Pancreas (tissue), 10 donors: ENCODE measurements around the gene HOXD4. TPM values are rescaled to one million over a fixed set of nuclear protein-coding genes. Genes with fewer than 3 reads are reported as not detected.

Source experiments
- ATAC-seq, 4 donors: fragments of 200-7000 bp; cut with Tn5 transposase; one replicate each; pipeline versions ENCODE4 v1.8.0 to v1.9.1; 2020; ENCODE audit warnings: mild to moderate bottlenecking in 4 of 4, moderate library complexity in 4 of 4
- DNase-seq, 6 donors: peaks; one replicate each; pipeline ENCODE4 v3.0.0-alpha.2; 2020
- FAIRE-seq: peaks from 2 replicates; lab custom pipeline; 2012; peaks lifted over from hg19 to GRCh38; lab: Jason Lieb, UNC
- H3K27ac ChIP-seq, 4 donors: fragments of 200-600 bp; sonication (generic); 1 replicate in 3 of 4; 2 replicates in 1 of 4; pipeline versions ENCODE4 v1.5.0 to v1.8.0; 2020
- H3K27me3 ChIP-seq, 4 donors: fragments of 200-600 bp; one replicate each; pipeline ENCODE4 v1.8.0; 2021
- H3K36me3 ChIP-seq, 3 donors: fragments of 200-600 bp; sonication (generic) in 1 of 3; one replicate each; pipeline versions ENCODE4 v1.5.0 to v1.8.0; 2020 to 2021
- H3K4me1 ChIP-seq, 3 donors: fragments of 200-600 bp; one replicate each; pipeline ENCODE4 v1.8.0; 2021
- H3K4me3 ChIP-seq, 4 donors: fragments of 200-600 bp; sonication (generic) in 2 of 4; one replicate each; pipeline versions ENCODE4 v1.5.0 to v1.8.0; 2020 to 2021
- H3K9me3 ChIP-seq, 4 donors: fragments of 200-600 bp; one replicate each; pipeline ENCODE4 v1.8.0; 2021
- WGBS, 2 donors: extraction: QIAGEN DNeasy Blood & Tissue Kit; methylation state at CpG; one replicate each; pipeline ENCODE4 v1.1.7; 2013; 5-methylcytosine and 5-hydroxymethylcytosine counted together
- intact Hi-C, 3 donors: fragments of 100-400 bp; cut with DNase I; formaldehyde crosslinking; loops; one replicate each; pipeline versions ENCODE4 v1.11.1 to v1.14.2; 2022
- polyA plus RNA-seq, 2 donors: library from polyadenylated mRNA; stranded (reverse); fragments of 200-250 nt; gene quantifications; one replicate each; pipeline ENCODE4 v1.2.3, GENCODE V29; 2013
- total RNA-seq, 6 donors: library from RNA; stranded (reverse); fragmentation: NEBNext Ultra II Directional in 4 of 6; extraction: Animal tissue kit (Norgen Biotek cat#: 25700) in 4 of 6; gene quantifications; one replicate each; pipeline versions ENCODE4 v1.2.1 to v1.2.4, GENCODE V29; 2021 to 2023
- TF ChIP-seq, protein P1 (sequence below), 4 donors: fragments of 200-600 bp; sonication (generic) in 3 of 4; IDR thresholded peaks; one replicate each; pipeline versions ENCODE4 v1.5.0 to v1.8.0; 2021; ENCODE audit warnings: antibody characterized with exemption in 4 of 4
- donor health status: healthy with polysubstance abuse.
- donor health status: DM: no; HTN: no; CAD: no; lungs with moderate emphysema.
- donor health status: DM: no; HTN: no; CAD: no.
- donor health status: control.
- donor health status: control.
- donor health status: Bipolar disorder and iron deficiency.
- donor health status: DM: yes; HTN: yes; CAD: no.
- donor health status: DM: no; HTN: no; CAD: no.
- donor health status: DM: no; HTN: no; CAD: no.
- donor health status: DM: yes; HTN: yes; CAD: no.

Gene HOXD4
- total and polyA plus RNA-seq, 8 donors: 0.13 to 1.8 (median 0.31) TPM; not detected in 2

DNA sequence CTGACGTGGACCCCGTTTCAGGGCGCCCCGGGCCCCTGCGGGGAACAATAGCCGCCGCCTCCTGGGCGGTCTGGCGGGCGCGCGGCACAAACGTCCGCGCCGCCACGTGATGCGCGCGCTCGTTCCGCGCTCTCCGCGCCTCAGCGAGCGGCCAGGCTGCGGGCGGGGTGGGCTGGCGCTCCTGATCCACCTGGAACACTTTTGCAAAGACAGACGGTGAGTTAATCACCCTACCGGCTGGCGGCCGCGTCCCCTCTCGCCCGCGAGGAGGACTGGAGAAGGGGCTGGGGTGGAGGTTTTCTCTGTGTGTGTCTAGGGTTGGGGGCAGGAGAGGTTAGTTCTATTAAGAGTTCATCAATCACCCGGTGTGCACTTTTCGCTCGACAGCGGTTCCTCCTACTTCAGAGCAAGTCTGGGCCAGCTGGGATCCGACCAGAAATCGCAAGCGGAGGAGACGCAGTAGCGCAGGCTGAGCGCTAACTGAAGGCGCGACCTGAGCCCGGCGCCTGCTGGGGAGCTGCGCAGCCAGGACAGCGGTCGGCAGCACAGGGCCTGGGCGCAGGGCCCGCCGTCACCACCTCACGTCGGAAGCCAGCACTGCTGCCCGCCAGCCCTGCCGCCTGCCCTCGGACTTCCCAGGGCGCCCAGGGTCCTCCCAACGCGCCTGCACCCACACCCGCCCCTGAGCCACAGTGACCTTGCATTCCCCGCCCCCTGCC is 26.8 kb downstream of the HOXD4 start:
- no peak for FAIRE-seq
- peak in 3 of 4 donors; percentile 24 to 47 (median 34) for ATAC-seq

DNA sequence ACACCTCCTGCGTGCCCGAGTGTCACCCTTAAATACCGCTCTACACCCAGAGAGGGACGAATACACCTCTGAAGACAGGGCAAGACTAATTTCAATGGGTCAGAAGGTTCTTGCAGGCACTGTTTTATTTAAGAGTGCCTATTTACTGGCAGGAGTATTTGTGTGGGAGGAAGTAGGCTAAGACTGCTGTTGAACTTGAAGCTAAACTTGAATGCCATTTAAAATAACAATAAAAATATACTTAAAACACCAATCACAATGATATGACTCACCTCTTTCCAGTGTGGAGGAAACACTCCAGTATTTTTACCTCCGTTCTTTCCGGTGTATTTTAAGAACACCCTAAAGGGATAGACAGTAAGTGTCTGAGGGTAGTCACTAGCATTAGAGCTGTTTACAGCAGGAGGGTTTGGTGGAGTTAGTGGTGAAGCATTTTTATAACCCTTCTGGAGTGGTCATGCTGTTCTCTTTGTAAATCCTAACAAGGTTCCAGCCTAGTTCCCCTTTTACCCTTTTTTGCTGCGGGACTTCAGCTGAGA is 27.5 kb downstream of the HOXD4 start:
- Histone ChIP-seq H3K9me3 (no peaks in the 10 kb centered on the region), H3K4me3 (peak overlapping the region in 1 of 4 donors; percentile 35), H3K4me1 (peaks cover 0 to 3% (median 0%) of the 10 kb centered on the region in 3 donors), H3K27ac (no peak overlapping the region), H3K27me3 (peaks cover 0 to 49% (median 8%) of the 10 kb centered on the region in 4 donors), H3K36me3 (no peaks in the 10 kb centered on the region)
- intact Hi-C loops: no loop called here
- ATAC-seq (no peak), FAIRE-seq (no peak), DNase-seq (no peak)
- WGBS, 2 donors: 19 to 20% methylated on average over 7 of the region's 7 CpGs
- TF ChIP-seq, protein P1, sequence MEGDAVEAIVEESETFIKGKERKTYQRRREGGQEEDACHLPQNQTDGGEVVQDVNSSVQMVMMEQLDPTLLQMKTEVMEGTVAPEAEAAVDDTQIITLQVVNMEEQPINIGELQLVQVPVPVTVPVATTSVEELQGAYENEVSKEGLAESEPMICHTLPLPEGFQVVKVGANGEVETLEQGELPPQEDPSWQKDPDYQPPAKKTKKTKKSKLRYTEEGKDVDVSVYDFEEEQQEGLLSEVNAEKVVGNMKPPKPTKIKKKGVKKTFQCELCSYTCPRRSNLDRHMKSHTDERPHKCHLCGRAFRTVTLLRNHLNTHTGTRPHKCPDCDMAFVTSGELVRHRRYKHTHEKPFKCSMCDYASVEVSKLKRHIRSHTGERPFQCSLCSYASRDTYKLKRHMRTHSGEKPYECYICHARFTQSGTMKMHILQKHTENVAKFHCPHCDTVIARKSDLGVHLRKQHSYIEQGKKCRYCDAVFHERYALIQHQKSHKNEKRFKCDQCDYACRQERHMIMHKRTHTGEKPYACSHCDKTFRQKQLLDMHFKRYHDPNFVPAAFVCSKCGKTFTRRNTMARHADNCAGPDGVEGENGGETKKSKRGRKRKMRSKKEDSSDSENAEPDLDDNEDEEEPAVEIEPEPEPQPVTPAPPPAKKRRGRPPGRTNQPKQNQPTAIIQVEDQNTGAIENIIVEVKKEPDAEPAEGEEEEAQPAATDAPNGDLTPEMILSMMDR (IDR thresholded peaks at IDR 0.05): no peak

More for the DNA sequence above, 26.8 kb downstream of the HOXD4 start:
- peaks cover 0 to 3% (median 0%) of the 10 kb centered on the region in 3 donors for H3K4me1 ChIP-seq
- H3K36me3 ChIP-seq: no peaks in the 10 kb centered on the region
- H3K4me3 ChIP-seq: peak overlapping the region in 2 of 4 donors; percentile 5 to 35
- H3K27ac ChIP-seq: no peak overlapping the region
- intact Hi-C loops: no loop called here
- TF ChIP-seq, protein P1 (IDR thresholded peaks at IDR 0.05): no peak
- H3K27me3 ChIP-seq: peaks cover 0 to 54% (median 8%) of the 10 kb centered on the region in 4 donors
- WGBS, 2 donors: 4% methylated on average over 60 to 68 of the region's 68 CpGs
- peak in 1 of 6 donors; percentile 59 for DNase-seq
- no peaks in the 10 kb centered on the region for H3K9me3 ChIP-seq

DNA sequence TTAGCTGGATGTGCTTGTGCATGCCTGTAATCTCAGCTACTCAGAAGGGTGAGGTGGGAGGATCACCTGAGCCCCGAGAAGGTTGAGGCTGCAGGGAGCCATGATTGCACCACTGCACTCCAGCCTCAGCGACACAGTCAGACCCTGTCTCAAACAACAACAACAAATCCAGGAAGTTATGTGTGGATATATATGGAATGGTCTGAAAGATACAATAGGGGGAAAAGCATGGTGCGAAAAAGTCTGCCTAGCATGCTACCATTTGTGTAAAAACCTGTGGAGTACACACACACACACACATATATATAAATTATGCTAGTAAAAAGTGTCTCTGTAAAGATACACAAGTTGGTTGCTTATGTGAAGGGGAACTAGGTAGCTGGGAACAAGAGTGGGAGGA is 30.2 kb downstream of the HOXD4 start:
- DNase-seq (no peak), ATAC-seq (no peak), FAIRE-seq (no peak)
- H3K4me1 ChIP-seq: no peaks in the 10 kb centered on the region
- 75 to 76% methylated on average over 3 of the region's 3 CpGs for WGBS, 2 donors
- H3K4me3 ChIP-seq: no peak overlapping the region
- no peaks in the 10 kb centered on the region for H3K9me3 ChIP-seq
- intact Hi-C loops: no loop called here
- TF ChIP-seq, protein P1 (IDR thresholded peaks at IDR 0.05): no peak
- peaks cover 0 to 45% (median 5%) of the 10 kb centered on the region in 4 donors for H3K27me3 ChIP-seq
- H3K27ac ChIP-seq: no peak overlapping the region
- H3K36me3 ChIP-seq: no peaks in the 10 kb centered on the region

DNA sequence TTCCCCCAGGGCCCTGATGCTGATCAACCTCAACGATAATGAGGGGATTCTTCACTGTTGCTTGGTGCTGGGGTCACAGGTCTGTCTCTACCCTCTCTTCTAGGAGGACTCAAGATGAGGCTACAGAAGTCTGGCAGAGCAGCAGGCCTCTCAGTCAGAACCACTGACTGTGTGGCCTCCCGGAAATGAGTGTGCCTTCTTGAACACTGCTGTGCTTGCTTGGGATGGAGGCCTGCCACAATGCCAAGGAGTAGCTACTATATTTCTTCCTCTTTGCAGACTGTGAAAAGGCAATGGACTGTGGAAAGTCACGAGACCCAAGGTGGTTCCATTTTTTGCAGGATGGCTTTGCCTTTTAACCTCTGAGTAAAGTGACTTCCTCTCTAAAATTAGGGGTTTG is 31.3 kb downstream of the HOXD4 start:
- DNase-seq (no peak), ATAC-seq (no peak), FAIRE-seq (no peak)
- intact Hi-C loops: no loop called here
- no peak overlapping the region for H3K4me3 ChIP-seq
- H3K4me1 ChIP-seq: peaks cover 0 to 3% (median 0%) of the 10 kb centered on the region in 3 donors
- H3K27ac ChIP-seq: no peak overlapping the region
- WGBS, 2 donors: 70 to 77% methylated on average over 3 of the region's 3 CpGs
- no peaks in the 10 kb centered on the region for H3K36me3 ChIP-seq
- H3K27me3 ChIP-seq: peaks cover 0 to 39% (median under 1%) of the 10 kb centered on the region in 4 donors
- H3K9me3 ChIP-seq: no peaks in the 10 kb centered on the region
- TF ChIP-seq, protein P1 (IDR thresholded peaks at IDR 0.05): no peak

DNA sequence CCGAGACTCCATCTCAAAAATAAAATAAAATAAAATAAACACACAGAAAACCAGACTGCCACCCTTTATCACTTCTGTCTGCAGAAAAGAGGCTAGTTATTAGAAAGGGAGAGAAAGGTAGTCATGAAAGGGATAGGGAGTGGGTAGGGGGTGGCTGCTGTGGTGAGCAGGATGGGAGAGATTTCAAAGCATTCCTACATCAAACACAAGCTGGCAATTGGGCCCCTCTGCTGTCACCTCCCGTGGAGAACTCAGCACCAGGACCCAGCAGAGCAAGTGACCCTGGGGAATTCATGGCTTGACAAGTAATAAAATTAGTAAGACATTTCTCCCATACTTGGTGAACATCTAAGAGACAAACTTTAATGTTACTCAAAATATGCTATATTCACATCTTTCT is 33.4 kb downstream of the HOXD4 start:
- H3K4me1 ChIP-seq: peaks cover 3 to 21% (median 6%) of the 10 kb centered on the region in 3 donors
- no peak for ATAC-seq
- intact Hi-C loops: no loop called here
- TF ChIP-seq, protein P1 (IDR thresholded peaks at IDR 0.05): no peak
- no peak for FAIRE-seq
- peaks cover 0 to 34% (median 0%) of the 10 kb centered on the region in 4 donors for H3K27me3 ChIP-seq
- WGBS, 2 donors: 41 to 54% methylated on average over 2 of the region's 2 CpGs
- no peak overlapping the region for H3K4me3 ChIP-seq
- no peak for DNase-seq
- no peaks in the 10 kb centered on the region for H3K9me3 ChIP-seq
- H3K36me3 ChIP-seq: no peaks in the 10 kb centered on the region
- H3K27ac ChIP-seq: no peak overlapping the region
